HepG2 (cell line): ENCODE measurements around the gene NID1. TPM values are rescaled to one million over a fixed set of nuclear protein-coding genes. Genes with fewer than 3 reads are reported as not detected.
A peak's percentile ranks its signal among the peaks of the same experiment; 100 is the strongest.

ENCODE experiments used
- ATAC-seq: fragments of 200-7000 bp; cut with Tn5 transposase; 3 replicates; pipeline ENCODE4 v1.9.1; 2020; ENCODE audit warnings: mild to moderate bottlenecking, moderate library complexity
- BruUV-seq: library from RNA; stranded (reverse); fragments of 400-500 nt; replicated peaks from 2 replicates; lab custom pipeline; 2021; lab: Mats Ljungman, UMichigan
- CTCF ChIA-PET: fragments of 300-600 bp; formaldehyde crosslinking; extraction: SDS; loops from one replicate; lab custom pipeline; 2021; ENCODE audit warnings: low total read pairs, inconsistent platforms, low intra/inter-chr PET ratio; lab: Yijun Ruan, JAX
- POLR2A ChIA-PET: fragments of 350-600 bp; sonication (Branson Sonifier 250); formaldehyde crosslinking; loops from one replicate; lab custom pipeline; 2020; ENCODE audit warnings: antibody characterized with exemption, inconsistent platforms; lab: Yijun Ruan, JAX
- DNase-seq: peaks from one replicate; pipeline ENCODE4 v3.0.0-alpha.2; 2015; ENCODE audit warnings: low spot score
- FAIRE-seq: peaks from 3 replicates; lab custom pipeline; 2011; peaks lifted over from hg19 to GRCh38; lab: Jason Lieb, UNC
- H2AFZ ChIP-seq: one replicate; pipeline ENCODE4 v1.6.1; 2011; ENCODE audit warnings: low read length, inconsistent platforms
- H3K27ac ChIP-seq: fragments of 300-600 bp; 3 replicates; pipeline ENCODE4 v1.8.0; 2011; ENCODE audit warnings: mixed run types, mild to moderate bottlenecking, mixed read lengths, low read length, inconsistent platforms; ENCODE audit not compliant: insufficient read depth; ENCODE audit errors: extremely low read length
- H3K27me3 ChIP-seq, 2 experiments: fragments of 200-600 bp in 1 of 2; 2 replicates in 1 of 2; 3 replicates in 1 of 2; pipeline versions ENCODE4 v1.6.0 to v1.8.0; 2011; ENCODE audit warnings: low read length in 2 of 2, mild to moderate bottlenecking in 2 of 2, moderate library complexity in 2 of 2, inconsistent platforms in 1 of 2; ENCODE audit not compliant: insufficient read depth in 2 of 2, control insufficient read depth in 1 of 2
- H3K36me3 ChIP-seq, 2 experiments: fragments of 200-600 bp in 1 of 2; replicated peaks in 1 of 2; 2 replicates in 1 of 2; 3 replicates in 1 of 2; pipeline versions ENCODE4 v1.5.1 to v1.8.0; 2011; ENCODE audit warnings: low read length in 2 of 2, inconsistent platforms in 1 of 2; ENCODE audit not compliant: insufficient read depth in 2 of 2, control insufficient read depth in 1 of 2
- H3K4me1 ChIP-seq: 2 replicates; pipeline ENCODE4 v1.5.1; 2012; ENCODE audit warnings: low read length, inconsistent platforms; ENCODE audit not compliant: insufficient read depth
- H3K4me2 ChIP-seq: 2 replicates; pipeline ENCODE4 v1.6.0; 2011; ENCODE audit warnings: low read depth, low read length, inconsistent platforms
- H3K4me3 ChIP-seq, 3 experiments: fragments of 200-600 bp in 1 of 3; sonication (generic), shearing (Covaris generic) in 1 of 3; replicated peaks in 1 of 3; 2 replicates each; pipeline ENCODE4 v1.5.1; 2011 to 2016; ENCODE audit warnings: low read length in 3 of 3, inconsistent platforms in 2 of 3, low read depth in 2 of 3, mild to moderate bottlenecking in 2 of 3, control low read depth in 1 of 3, mixed read lengths in 1 of 3; ENCODE audit not compliant: insufficient read depth in 1 of 3
- H3K79me2 ChIP-seq: one replicate; pipeline ENCODE4 v1.6.1; 2011; ENCODE audit warnings: low read length, inconsistent platforms; ENCODE audit not compliant: insufficient read depth
- H3K9ac ChIP-seq: 2 replicates; pipeline ENCODE4 v1.6.0; 2011; ENCODE audit warnings: mild to moderate bottlenecking, low read depth, low read length, inconsistent platforms; ENCODE audit not compliant: insufficient read depth
- H3K9me3 ChIP-seq: 2 replicates; pipeline ENCODE4 v1.5.1; 2012; ENCODE audit warnings: mild to moderate bottlenecking, low read length
- H4K20me1 ChIP-seq: 2 replicates; pipeline ENCODE4 v1.6.0; 2011; ENCODE audit warnings: inconsistent platforms, mild to moderate bottlenecking, low read length, moderate library complexity; ENCODE audit not compliant: insufficient read depth
- ASH2L ChIP-seq: fragments of 300-600, 200-600 bp; sonication (generic); IDR thresholded peaks from 2 replicates; pipeline ENCODE4 v1.7.0; 2017; ENCODE audit warnings: low read depth, mild to moderate bottlenecking, moderate library complexity, mixed read lengths, low read length; ENCODE audit not compliant: insufficient read length
- CSRNP1 ChIP-seq: sonication (generic); formaldehyde crosslinking; IDR thresholded peaks from 2 replicates; pipeline ENCODE4 v1.8.1; 2023; ENCODE audit warnings: mild to moderate bottlenecking, missing genetic modification reagents
- FOXP1 ChIP-seq, 2 experiments: fragments of 450-650 bp in 1 of 2; IDR thresholded peaks; 2 replicates each; pipeline ENCODE4 v1.6.1; 2017 to 2018; ENCODE audit warnings: antibody characterized with exemption in 1 of 2
- POGZ ChIP-seq: sonication (generic); formaldehyde crosslinking; IDR thresholded peaks from 2 replicates; pipeline ENCODE4 v1.4.0; 2020; ENCODE audit warnings: mild to moderate bottlenecking, missing genetic modification reagents
- TMF1 ChIP-seq: sonication (generic); formaldehyde crosslinking; IDR thresholded peaks from 2 replicates; pipeline ENCODE4 v1.8.1; 2022; ENCODE audit warnings: low read depth, missing genetic modification reagents
- ZNF784 ChIP-seq: sonication (generic); formaldehyde crosslinking; IDR thresholded peaks from 2 replicates; pipeline ENCODE4 v1.5.1; 2020; ENCODE audit warnings: missing genetic modification reagents, mild to moderate bottlenecking, borderline replicate concordance
- WGBS: methylation state at CpG from one replicate; pipeline ENCODE4 v1.1.6; 2017; ENCODE audit warnings: low lambda C conversion rate; 5-methylcytosine and 5-hydroxymethylcytosine counted together
- in situ Hi-C: cut with HindIII; loops from 2 replicates; pipeline ENCODE4 v1.10.0; 2017; ENCODE audit warnings: low pct_unique_long_range_greater_than_20kb; ENCODE audit not compliant: extremely low pct_ligation_motif_present
- intact Hi-C: fragments of 100-400 bp; cut with micrococcal nuclease; formaldehyde crosslinking; loops from one replicate; pipeline ENCODE4 v1.10.0; 2022; ENCODE audit not compliant: unreplicated experiment
- polyA plus RNA-seq, 8 experiments: library from polyadenylated mRNA; depleted of rRNA in 3 of 8; stranded (reverse) in 7 of 8; unstranded in 1 of 8; fragments of >200 nt; fragmentation: Illumina TruSeq in 4 of 8; extraction: Trizol in 4 of 8; gene quantifications; 2 replicates each; pipeline versions ENCODE4 v1.2.1 to v1.2.3, GENCODE V29; 2011 to 2016; ENCODE audit warnings: low read depth in 4 of 8, missing spikeins in 1 of 8, mixed read lengths in 1 of 8; ENCODE audit not compliant: insufficient read depth in 1 of 8
- total RNA-seq, 5 experiments: library from RNA; depleted of rRNA; stranded (reverse); fragments of >200 nt; fragmentation: Illumina TruSeq; extraction: Trizol; gene quantifications; 2 replicates each; pipeline ENCODE4 v1.2.3, GENCODE V29; 2016; ENCODE audit warnings: low read depth in 1 of 5
- TF ChIP-seq, protein P1 (sequence below): sonication (generic); formaldehyde crosslinking; IDR thresholded peaks from 2 replicates; pipeline ENCODE4 v1.4.0; 2020; ENCODE audit warnings: mild to moderate bottlenecking, missing genetic modification reagents

The NID1 gene
- total and polyA plus RNA-seq, 2 of the 13 experiments (the other 11 are each of a cell fraction or from before 2014, with no cell fraction given), result 50.2 to 56.1 TPM

DNA sequence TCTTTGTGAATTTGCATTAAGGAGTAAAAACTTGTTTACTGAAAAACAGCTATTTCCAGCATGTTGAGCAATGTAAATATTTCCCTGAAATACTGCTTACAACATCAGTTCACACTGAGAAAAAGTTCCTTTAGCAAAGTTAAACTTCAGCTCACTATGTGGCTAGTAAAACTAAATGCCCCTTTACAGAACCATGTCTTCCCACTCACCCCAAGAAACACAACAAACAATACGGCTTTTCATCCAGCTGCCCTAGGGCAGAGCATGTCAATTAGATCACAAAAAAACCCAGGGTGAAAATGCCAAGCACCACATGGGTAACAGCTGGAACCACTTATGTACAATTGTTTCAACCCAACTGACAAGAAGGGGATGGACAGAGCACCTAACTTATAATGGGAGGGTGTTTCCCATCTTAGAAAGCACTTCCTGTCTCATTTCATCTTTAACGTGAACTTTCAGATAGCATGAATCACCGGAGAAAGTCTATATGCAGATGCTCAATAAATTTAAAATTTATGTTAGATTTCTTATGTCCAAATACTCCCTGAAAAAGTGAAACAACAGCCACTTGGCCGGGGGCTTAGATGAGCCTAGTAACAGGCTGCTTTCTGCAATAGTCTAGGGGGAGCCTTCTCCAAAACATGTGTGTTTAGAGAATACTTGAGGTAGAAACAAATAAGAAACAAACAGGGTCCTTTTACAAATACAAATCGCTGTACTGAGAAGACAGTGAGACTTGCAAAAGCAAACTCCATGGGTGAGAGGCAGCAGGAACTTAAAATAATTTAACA lies 6.6 kb downstream of the NID1 start:
- ATAC-seq (no peak; the same call in 2 of the 3 replicates), DNase-seq (no peak), FAIRE-seq (no peak)
- H3K27me3 ChIP-seq, result no peaks in the 10 kb centered on the region
- no peak overlapping the region for H3K9ac ChIP-seq
- H3K79me2 ChIP-seq, result peaks cover 67% of the 10 kb centered on the region
- H4K20me1 ChIP-seq, result peaks cover 4% of the 10 kb centered on the region; the same call in 1 of the 2 replicates
- no TSS peak for BruUV-seq
- intact Hi-C loops (no loop called here), in situ Hi-C loops (no loop called here)
- H3K36me3 ChIP-seq, result peaks cover 2 to 13% of the 10 kb centered on the region in 2 experiments; a peak in 3 of 5 replicates
- H3K9me3 ChIP-seq, result no peaks in the 10 kb centered on the region
- 76% methylated on average over 5 of the region's 5 CpGs for WGBS
- POLR2A ChIA-PET, result interaction anchor here (0.9 kb wide), 1 partner anchor 16 kb away, joined by 3 read pairs; no protein-coding TSS in a partner anchor
- TF ChIP-seq POGZ (CRISPR knock-in tag) (no peak), FOXP1 (IDR thresholded peaks at IDR 0.05) (no peak), FOXP1 (CRISPR knock-in tag; IDR thresholded peaks at IDR 0.05) (0 out of 2 replicates have a peak, but pooled peaks have one; percentile 36)
- H3K27ac ChIP-seq, result no peak overlapping the region
- peaks cover 56% of the 10 kb centered on the region for H3K4me1 ChIP-seq
- no peak overlapping the region for H2AFZ ChIP-seq
- no peak overlapping the region for H3K4me3 ChIP-seq
- H3K4me2 ChIP-seq, result no peak overlapping the region
- CTCF ChIA-PET, result no interaction called here

DNA sequence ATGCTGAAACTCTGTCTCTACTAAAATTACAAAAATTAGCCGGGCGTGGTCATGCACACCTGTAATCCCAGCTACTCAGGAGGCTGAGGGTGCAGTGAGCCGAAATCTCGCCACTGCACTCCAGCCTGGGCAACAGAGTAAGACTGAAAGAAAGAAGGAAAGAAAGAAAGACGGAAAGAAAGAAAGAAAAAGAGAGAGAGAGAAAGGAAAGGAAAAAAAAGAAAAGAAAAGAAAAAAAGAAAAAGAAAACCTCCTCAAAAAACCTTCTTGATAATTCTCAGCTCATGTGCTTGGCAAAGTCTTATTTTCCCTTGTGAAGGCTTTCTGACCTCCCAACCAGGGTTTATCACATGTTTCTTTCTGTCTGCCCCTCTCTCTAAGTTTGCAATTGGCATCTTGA lies 7.3 kb downstream of the NID1 start:
- no peaks in the 10 kb centered on the region for H3K9me3 ChIP-seq
- H2AFZ ChIP-seq, result no peak overlapping the region
- no peak for FAIRE-seq
- intact Hi-C loops (no loop called here), in situ Hi-C loops (no loop called here)
- H3K4me3 ChIP-seq, result no peak overlapping the region
- peaks cover 6% of the 10 kb centered on the region for H4K20me1 ChIP-seq
- H3K27me3 ChIP-seq, result no peaks in the 10 kb centered on the region
- peaks cover 2 to 15% of the 10 kb centered on the region in 2 experiments; a peak in 3 of 5 replicates for H3K36me3 ChIP-seq
- DNase-seq, result no peak
- peaks cover 48% of the 10 kb centered on the region for H3K4me1 ChIP-seq
- peaks cover 61% of the 10 kb centered on the region for H3K79me2 ChIP-seq
- ATAC-seq, result no peak
- H3K9ac ChIP-seq, result no peak overlapping the region
- no TSS peak for BruUV-seq
- H3K4me2 ChIP-seq, result no peak overlapping the region
- 97% methylated on average over 5 of the region's 5 CpGs for WGBS
- POLR2A ChIA-PET, result interaction anchor here (0.9 kb wide), 1 partner anchor 15 kb away, joined by 3 read pairs; no protein-coding TSS in a partner anchor
- H3K27ac ChIP-seq, result no peak overlapping the region
- CTCF ChIA-PET, result no interaction called here
- TF ChIP-seq, protein P1, sequence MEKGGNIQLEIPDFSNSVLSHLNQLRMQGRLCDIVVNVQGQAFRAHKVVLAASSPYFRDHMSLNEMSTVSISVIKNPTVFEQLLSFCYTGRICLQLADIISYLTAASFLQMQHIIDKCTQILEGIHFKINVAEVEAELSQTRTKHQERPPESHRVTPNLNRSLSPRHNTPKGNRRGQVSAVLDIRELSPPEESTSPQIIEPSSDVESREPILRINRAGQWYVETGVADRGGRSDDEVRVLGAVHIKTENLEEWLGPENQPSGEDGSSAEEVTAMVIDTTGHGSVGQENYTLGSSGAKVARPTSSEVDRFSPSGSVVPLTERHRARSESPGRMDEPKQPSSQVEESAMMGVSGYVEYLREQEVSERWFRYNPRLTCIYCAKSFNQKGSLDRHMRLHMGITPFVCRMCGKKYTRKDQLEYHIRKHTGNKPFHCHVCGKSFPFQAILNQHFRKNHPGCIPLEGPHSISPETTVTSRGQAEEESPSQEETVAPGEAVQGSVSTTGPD (CRISPR knock-in tag), result no peak
- TF ChIP-seq ASH2L, result no peak
- TF ChIP-seq CSRNP1 (CRISPR knock-in tag), result no peak
- no peak for TF ChIP-seq ZNF784 (CRISPR knock-in tag)
- TF ChIP-seq TMF1 (CRISPR knock-in tag), result no peak
